A549 (cell line): Measurements from ENCODE around the gene XPO5. TPM values are rescaled to one million over a fixed set of nuclear protein-coding genes. Genes with fewer than 3 reads are reported as not detected.

Experiments used
- ATAC-seq, 2 experiments: fragments of 200-7000 bp in 1 of 2; fragments of >200 bp in 1 of 2; cut with Nextera tagmentation in 1 of 2; cut with Tn5 transposase in 1 of 2; 3 replicates each; pipeline versions ENCODE4 v1.8.0 to v1.9.1; 2018 to 2020; ENCODE audit warnings: mild to moderate bottlenecking in 1 of 2, moderate library complexity in 1 of 2
- CTCF ChIA-PET: fragments of 300-600 bp; sonication (Branson Sonifier 250); formaldehyde crosslinking; extraction: SDS; loops from one replicate; lab custom pipeline; 2021; ENCODE audit warnings: antibody characterized with exemption, inconsistent platforms; lab: Yijun Ruan, JAX
- POLR2A ChIA-PET: fragments of 350-600 bp; formaldehyde crosslinking; extraction: SDS; loops from one replicate; lab custom pipeline; 2021; ENCODE audit warnings: antibody characterized with exemption, inconsistent platforms; lab: Yijun Ruan, JAX
- DNase-seq, 2 experiments: peaks; one replicate each; pipeline versions ENCODE4 v3.0.0 to v3.0.0-alpha.2; 2011 to 2016; ENCODE audit warnings: low read depth in 1 of 2, low spot score in 1 of 2
- FAIRE-seq: peaks from 2 replicates; lab custom pipeline; 2011; peaks lifted over from hg19 to GRCh38; lab: Jason Lieb, UNC
- H3K27ac ChIP-seq, 2 experiments: fragments of >200 bp; sonication (Bioruptor Twin); formaldehyde crosslinking; 3 replicates each; pipeline ENCODE4 v1.5.1; 2016 to 2017
- H3K4me1 ChIP-seq: fragments of >200 bp; sonication (Bioruptor Twin); formaldehyde crosslinking; 3 replicates; pipeline ENCODE4 v1.6.1; 2016
- H3K4me2 ChIP-seq: fragments of >200 bp; sonication (Bioruptor Twin); formaldehyde crosslinking; 3 replicates; pipeline ENCODE4 v1.6.1; 2016
- H3K4me3 ChIP-seq: fragments of >200 bp; sonication (Bioruptor Twin); formaldehyde crosslinking; 3 replicates; pipeline ENCODE4 v1.5.1; 2016
- H3K9me3 ChIP-seq: fragments of >200 bp; sonication (Bioruptor Twin); formaldehyde crosslinking; 3 replicates; pipeline ENCODE4 v1.6.1; 2016
- CBX2 ChIP-seq: fragments of 200-600 bp; sonication (generic); IDR thresholded peaks from 2 replicates; pipeline ENCODE4 v1.6.1; 2016; ENCODE audit warnings: low read depth, mild to moderate bottlenecking, borderline replicate concordance
- CHD4 ChIP-seq: fragments of 200-600 bp; sonication (generic); IDR thresholded peaks from 2 replicates; pipeline ENCODE4 v1.6.1; 2016; ENCODE audit warnings: antibody characterized with exemption, mild to moderate bottlenecking, borderline replicate concordance
- EHF ChIP-seq: fragments of 250-450 bp; sonication (Bioruptor Pico); IDR thresholded peaks from 2 replicates; pipeline ENCODE4 v1.5.0; 2020; ENCODE audit warnings: mild to moderate bottlenecking
- EP300 ChIP-seq, 2 experiments: fragments of >200 bp; sonication (Bioruptor Twin); formaldehyde crosslinking; IDR thresholded peaks; 2 replicates in 1 of 2; 3 replicates in 1 of 2; pipeline ENCODE4 v1.6.1; 2016 to 2017
- GATA3 ChIP-seq: IDR thresholded peaks from 2 replicates; pipeline ENCODE4 v1.6.1; 2012; ENCODE audit warnings: borderline replicate concordance
- HDAC2 ChIP-seq: fragments of 200-600 bp; sonication (generic); IDR thresholded peaks from 2 replicates; pipeline ENCODE4 v1.6.1; 2016
- JUN ChIP-seq, 2 experiments: fragments of >200 bp; sonication (Bioruptor Twin); formaldehyde crosslinking; IDR thresholded peaks; 2 replicates in 1 of 2; 3 replicates in 1 of 2; pipeline ENCODE4 v1.6.1; 2016 to 2017
- JUNB ChIP-seq: fragments of >200 bp; sonication (Bioruptor Twin); formaldehyde crosslinking; IDR thresholded peaks from 2 replicates; pipeline ENCODE4 v1.6.1; 2016
- KDM5A ChIP-seq: fragments of 200-600 bp; sonication (generic); IDR thresholded peaks from 2 replicates; pipeline ENCODE4 v1.6.1; 2016; ENCODE audit warnings: antibody characterized with exemption, mild to moderate bottlenecking
- MAZ ChIP-seq: fragments of 150-350 bp; IDR thresholded peaks from 2 replicates; pipeline ENCODE4 v1.6.1; 2014; ENCODE audit warnings: antibody characterized with exemption, low read depth, low read length, borderline replicate concordance
- NR3C1 ChIP-seq: fragments of >200 bp; sonication (Bioruptor Twin); formaldehyde crosslinking; IDR thresholded peaks from 3 replicates; pipeline ENCODE4 v1.6.1; 2017
- RNF2 ChIP-seq: fragments of 200-600 bp; sonication (generic); IDR thresholded peaks from 2 replicates; pipeline ENCODE4 v1.6.1; 2016; ENCODE audit warnings: low read depth, mild to moderate bottlenecking, antibody characterized with exemption, moderate library complexity, borderline replicate concordance
- TP53 ChIP-seq: fragments of 250-450 bp; sonication (Bioruptor Pico); IDR thresholded peaks from 2 replicates; pipeline ENCODE4 v1.5.0; 2021; ENCODE audit warnings: mild to moderate bottlenecking, moderate library complexity
- ZC3H11A ChIP-seq: fragments of 450-650 bp; IDR thresholded peaks from 2 replicates; pipeline ENCODE4 v1.6.1; 2014; ENCODE audit warnings: antibody characterized with exemption, mild to moderate bottlenecking
- ZNF302 ChIP-seq: fragments of 250-450 bp; sonication (Bioruptor Pico); IDR thresholded peaks from 2 replicates; pipeline ENCODE4 v1.9.0; 2021; ENCODE audit warnings: inconsistent platforms, mild to moderate bottlenecking, moderate library complexity
- ZSCAN20 ChIP-seq: fragments of 250-450 bp; sonication (Bioruptor Pico); IDR thresholded peaks from 2 replicates; pipeline ENCODE4 v1.8.0; 2022; ENCODE audit warnings: mild to moderate bottlenecking, moderate library complexity
- WGBS: methylation state at CpG from one replicate; pipeline ENCODE4 v1.1.6; 2017; ENCODE audit errors: missing lambda C conversion rate; 5-methylcytosine and 5-hydroxymethylcytosine counted together
- polyA plus RNA-seq, 4 experiments: library from polyadenylated mRNA; depleted of rRNA in 3 of 4; stranded (reverse); fragments of >200 nt; fragmentation: RNase III in 1 of 4; extraction: RNeasy Plus Mini Kit Qiagen cat#74134 plus additional on column Dnase treatment in 1 of 4; gene quantifications; 2 replicates in 3 of 4; 3 replicates in 1 of 4; pipeline ENCODE4 v1.2.3, GENCODE V29; 2011 to 2017
- TF ChIP-seq, protein P1 (sequence below): fragments of 200-600 bp; sonication (generic); IDR thresholded peaks from 2 replicates; pipeline ENCODE4 v1.6.1; 2016; ENCODE audit warnings: antibody characterized with exemption, mild to moderate bottlenecking, moderate library complexity
- TF ChIP-seq, protein P2 (sequence below): IDR thresholded peaks from 2 replicates; pipeline ENCODE4 v1.6.1; 2012
- TF ChIP-seq, protein P3 (sequence below): IDR thresholded peaks from 2 replicates; pipeline ENCODE4 v1.6.1; 2012
- TF ChIP-seq, protein P4 (sequence below): fragments of 250-450 bp; sonication (Bioruptor Pico); IDR thresholded peaks from 2 replicates; pipeline ENCODE4 v1.5.0; 2021; ENCODE audit warnings: mild to moderate bottlenecking, moderate library complexity, borderline replicate concordance
- TF ChIP-seq, protein P5 (sequence below): IDR thresholded peaks from 2 replicates; pipeline ENCODE4 v1.6.1; 2012; ENCODE audit warnings: low read depth, borderline replicate concordance

Gene XPO5
- polyA plus RNA-seq, 2 of the 4 experiments (the other 2 are of a cell fraction) = 24.8 to 51.0 TPM

DNA sequence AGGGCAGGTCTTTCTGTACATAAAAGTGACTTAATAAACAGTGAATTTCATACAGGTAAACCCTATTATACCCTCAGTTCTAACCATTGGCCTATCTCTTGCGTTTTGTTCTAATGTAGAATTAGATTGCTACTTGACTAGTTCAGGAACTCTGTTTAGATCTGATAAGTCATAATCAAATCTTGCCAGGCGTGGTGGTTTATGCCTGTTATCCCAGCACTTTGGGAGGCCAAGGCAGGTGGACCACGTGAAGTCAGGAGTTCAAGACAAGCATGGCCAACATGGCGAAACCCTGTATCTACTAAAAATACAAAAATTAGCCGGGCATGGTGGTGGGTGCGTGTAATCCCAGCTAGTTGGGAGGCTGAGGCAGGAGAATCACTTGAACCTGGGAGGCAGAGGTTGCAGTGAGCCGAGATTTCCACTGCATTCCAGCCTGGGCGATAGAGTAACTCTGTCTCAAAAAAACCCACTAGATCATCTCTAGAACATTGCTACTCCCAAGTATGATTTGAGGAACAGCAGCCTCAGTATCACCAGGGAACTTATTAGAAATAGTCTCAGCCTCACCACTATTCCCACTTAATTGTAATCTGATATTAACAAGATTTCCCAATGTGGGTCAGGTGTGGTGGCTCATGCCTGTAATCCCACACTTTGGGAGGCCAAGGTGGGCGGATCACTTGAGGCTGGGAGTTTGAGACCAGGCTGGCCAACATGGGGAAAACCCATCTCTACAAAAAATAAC is 41.1 kb upstream of the XPO5 start:
- H3K9me3 ChIP-seq = no peaks in the 10 kb centered on the region
- CTCF ChIA-PET = no interaction called here
- no peak for DNase-seq
- TF ChIP-seq JUNB (no peak), TP53 (CRISPR knock-in tag) (no peak), NR3C1 (no peak), RNF2 (no peak), CHD4 (no peak), MAZ (no peak), ZSCAN20 (CRISPR knock-in tag) (no peak)
- TF ChIP-seq, protein P1, sequence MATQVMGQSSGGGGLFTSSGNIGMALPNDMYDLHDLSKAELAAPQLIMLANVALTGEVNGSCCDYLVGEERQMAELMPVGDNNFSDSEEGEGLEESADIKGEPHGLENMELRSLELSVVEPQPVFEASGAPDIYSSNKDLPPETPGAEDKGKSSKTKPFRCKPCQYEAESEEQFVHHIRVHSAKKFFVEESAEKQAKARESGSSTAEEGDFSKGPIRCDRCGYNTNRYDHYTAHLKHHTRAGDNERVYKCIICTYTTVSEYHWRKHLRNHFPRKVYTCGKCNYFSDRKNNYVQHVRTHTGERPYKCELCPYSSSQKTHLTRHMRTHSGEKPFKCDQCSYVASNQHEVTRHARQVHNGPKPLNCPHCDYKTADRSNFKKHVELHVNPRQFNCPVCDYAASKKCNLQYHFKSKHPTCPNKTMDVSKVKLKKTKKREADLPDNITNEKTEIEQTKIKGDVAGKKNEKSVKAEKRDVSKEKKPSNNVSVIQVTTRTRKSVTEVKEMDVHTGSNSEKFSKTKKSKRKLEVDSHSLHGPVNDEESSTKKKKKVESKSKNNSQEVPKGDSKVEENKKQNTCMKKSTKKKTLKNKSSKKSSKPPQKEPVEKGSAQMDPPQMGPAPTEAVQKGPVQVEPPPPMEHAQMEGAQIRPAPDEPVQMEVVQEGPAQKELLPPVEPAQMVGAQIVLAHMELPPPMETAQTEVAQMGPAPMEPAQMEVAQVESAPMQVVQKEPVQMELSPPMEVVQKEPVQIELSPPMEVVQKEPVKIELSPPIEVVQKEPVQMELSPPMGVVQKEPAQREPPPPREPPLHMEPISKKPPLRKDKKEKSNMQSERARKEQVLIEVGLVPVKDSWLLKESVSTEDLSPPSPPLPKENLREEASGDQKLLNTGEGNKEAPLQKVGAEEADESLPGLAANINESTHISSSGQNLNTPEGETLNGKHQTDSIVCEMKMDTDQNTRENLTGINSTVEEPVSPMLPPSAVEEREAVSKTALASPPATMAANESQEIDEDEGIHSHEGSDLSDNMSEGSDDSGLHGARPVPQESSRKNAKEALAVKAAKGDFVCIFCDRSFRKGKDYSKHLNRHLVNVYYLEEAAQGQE = no peak
- TF ChIP-seq, protein P2, sequence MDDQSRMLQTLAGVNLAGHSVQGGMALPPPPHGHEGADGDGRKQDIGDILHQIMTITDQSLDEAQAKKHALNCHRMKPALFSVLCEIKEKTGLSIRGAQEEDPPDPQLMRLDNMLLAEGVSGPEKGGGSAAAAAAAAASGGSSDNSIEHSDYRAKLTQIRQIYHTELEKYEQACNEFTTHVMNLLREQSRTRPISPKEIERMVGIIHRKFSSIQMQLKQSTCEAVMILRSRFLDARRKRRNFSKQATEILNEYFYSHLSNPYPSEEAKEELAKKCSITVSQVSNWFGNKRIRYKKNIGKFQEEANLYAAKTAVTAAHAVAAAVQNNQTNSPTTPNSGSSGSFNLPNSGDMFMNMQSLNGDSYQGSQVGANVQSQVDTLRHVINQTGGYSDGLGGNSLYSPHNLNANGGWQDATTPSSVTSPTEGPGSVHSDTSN = no peak
- TF ChIP-seq, all 56 proteins: peak for 0
- Histone ChIP-seq H3K4me1 (no peaks in the 10 kb centered on the region), H3K4me2 (no peak overlapping the region), H3K4me3 (no peak overlapping the region), H3K27ac (no peak overlapping the region)
- WGBS = 98% methylated on average over 9 of the region's 9 CpGs
- ATAC-seq = no peak
- POLR2A ChIA-PET = no interaction called here
- no peak for FAIRE-seq

DNA sequence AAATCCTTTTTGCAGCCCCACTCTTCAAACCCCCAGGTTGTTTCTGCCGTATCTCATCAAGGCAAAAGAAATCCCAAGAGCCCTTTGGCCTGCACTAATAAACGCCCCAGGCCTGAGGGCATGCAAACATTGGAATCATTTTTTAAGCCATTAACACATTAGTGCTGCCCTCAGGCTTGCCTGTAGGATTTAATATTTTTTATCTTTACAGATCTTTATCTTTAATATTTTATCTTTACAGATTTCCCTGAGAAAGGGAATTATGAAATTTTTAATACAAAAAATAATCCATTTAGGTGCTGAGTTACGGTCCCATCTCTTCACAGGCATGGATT is 38.5 kb upstream of the XPO5 start:
- FAIRE-seq = no peak
- no peak for DNase-seq
- CTCF ChIA-PET = interaction anchor here (1.3 to 2.1 kb wide), 2 partner anchors 10 to 155 kb away, joined by 4 to 11 read pairs; no protein-coding TSS in a partner anchor
- no peak for ATAC-seq
- no peak overlapping the region for H3K4me3 ChIP-seq
- H3K4me1 ChIP-seq = no peaks in the 10 kb centered on the region
- no peaks in the 10 kb centered on the region for H3K9me3 ChIP-seq
- TF ChIP-seq TP53 (CRISPR knock-in tag) (no peak), CBX2 (no peak), ZNF302 (CRISPR knock-in tag) (no peak), EHF (CRISPR knock-in tag) (no peak), HDAC2 (no peak), ZSCAN20 (CRISPR knock-in tag) (no peak), EP300 (IDR thresholded peaks at IDR 0.05) (no peak), CHD4 (no peak), ZC3H11A (no peak), JUN (IDR thresholded peaks at IDR 0.05) (no peak), GATA3 (no peak), KDM5A (no peak)
- TF ChIP-seq, protein P3, sequence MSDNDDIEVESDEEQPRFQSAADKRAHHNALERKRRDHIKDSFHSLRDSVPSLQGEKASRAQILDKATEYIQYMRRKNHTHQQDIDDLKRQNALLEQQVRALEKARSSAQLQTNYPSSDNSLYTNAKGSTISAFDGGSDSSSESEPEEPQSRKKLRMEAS = no peak
- TF ChIP-seq, protein P2 = no peak
- TF ChIP-seq, protein P4, sequence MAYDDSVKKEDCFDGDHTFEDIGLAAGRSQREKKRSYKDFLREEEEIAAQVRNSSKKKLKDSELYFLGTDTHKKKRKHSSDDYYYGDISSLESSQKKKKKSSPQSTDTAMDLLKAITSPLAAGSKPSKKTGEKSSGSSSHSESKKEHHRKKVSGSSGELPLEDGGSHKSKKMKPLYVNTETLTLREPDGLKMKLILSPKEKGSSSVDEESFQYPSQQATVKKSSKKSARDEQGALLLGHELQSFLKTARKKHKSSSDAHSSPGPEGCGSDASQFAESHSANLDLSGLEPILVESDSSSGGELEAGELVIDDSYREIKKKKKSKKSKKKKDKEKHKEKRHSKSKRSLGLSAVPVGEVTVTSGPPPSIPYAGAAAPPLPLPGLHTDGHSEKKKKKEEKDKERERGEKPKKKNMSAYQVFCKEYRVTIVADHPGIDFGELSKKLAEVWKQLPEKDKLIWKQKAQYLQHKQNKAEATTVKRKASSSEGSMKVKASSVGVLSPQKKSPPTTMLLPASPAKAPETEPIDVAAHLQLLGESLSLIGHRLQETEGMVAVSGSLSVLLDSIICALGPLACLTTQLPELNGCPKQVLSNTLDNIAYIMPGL (CRISPR knock-in tag) = no peak
- TF ChIP-seq, protein P5, sequence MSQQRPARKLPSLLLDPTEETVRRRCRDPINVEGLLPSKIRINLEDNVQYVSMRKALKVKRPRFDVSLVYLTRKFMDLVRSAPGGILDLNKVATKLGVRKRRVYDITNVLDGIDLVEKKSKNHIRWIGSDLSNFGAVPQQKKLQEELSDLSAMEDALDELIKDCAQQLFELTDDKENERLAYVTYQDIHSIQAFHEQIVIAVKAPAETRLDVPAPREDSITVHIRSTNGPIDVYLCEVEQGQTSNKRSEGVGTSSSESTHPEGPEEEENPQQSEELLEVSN = no peak
- TF ChIP-seq, all 56 proteins: peak for 0
- 73% methylated on average over 3 of the region's 3 CpGs for WGBS
- POLR2A ChIA-PET = no interaction called here
- H3K4me2 ChIP-seq = no peak overlapping the region
- no peak overlapping the region for H3K27ac ChIP-seq
